ENCODE measurements around the gene PRDM16. TPM values are rescaled to one million over a fixed set of nuclear protein-coding genes. Genes with fewer than 3 reads are reported as not detected.

PRDM16 gene
- total and polyA plus RNA-seq, 2 of the 8 experiments (the other 6 are each of a cell fraction or from before 2014, with no cell fraction given): 0.39 to 0.43 TPM

GRCh38 chr1:3115275-3116149 lies 46.5 kb downstream of the PRDM16 start:
- ChIA-PET CTCF (ENCODE audit: partially characterized antibody) (interaction anchor here (1.0 to 1.2 kb wide), 2 partner anchors 7 to 81 kb away, joined by 3 read pairs; no protein-coding TSS in a partner anchor), POLR2A (ENCODE audit: partially characterized antibody) (no interaction called here)
- H2BK5ac ChIP-seq (ENCODE audit: low read depth, low read length): no peak overlapping the region
- no peak overlapping the region for H2AFZ ChIP-seq (ENCODE audit: low read length)
- H3K36me3 ChIP-seq (ENCODE audit: control insufficient read depth in 2 of 4, insufficient read depth in 4 of 4, low read length in 3 of 4): no peaks in the 10 kb centered on the region
- no peak overlapping the region for H4K8ac ChIP-seq (ENCODE audit: extremely low read depth, insufficient read depth, low read length)
- no peak overlapping the region for H3K23ac ChIP-seq (ENCODE audit: insufficient read length)
- no peak overlapping the region for H3K4me2 ChIP-seq (ENCODE audit: insufficient read depth in 1 of 2, low read depth in 2 of 2, low read length in 2 of 2)
- FAIRE-seq: no peak
- no peaks in the 10 kb centered on the region for H3K79me2 ChIP-seq (ENCODE audit: control insufficient read depth in 1 of 2, insufficient read depth in 2 of 2, low read length in 2 of 2)
- peaks cover 4% of the 10 kb centered on the region for H3K79me1 ChIP-seq (ENCODE audit: low read depth, low read length)
- no peak overlapping the region for H2BK15ac ChIP-seq (ENCODE audit: low read length)
- TF ChIP-seq CHD2 (IDR thresholded peaks at IDR 0.05; ENCODE audit: low read length) (no peak), TAF1 (IDR thresholded peaks at IDR 0.05; ENCODE audit: low read depth, low read length) (no peak), HDAC6 (IDR thresholded peaks at IDR 0.05; ENCODE audit: low read depth, low read length) (no peak), POU5F1 (IDR thresholded peaks at IDR 0.05; ENCODE audit: low read depth, low read length) (no peak), SIX5 (IDR thresholded peaks at IDR 0.05; ENCODE audit: low read depth, low read length) (no peak), EP300 (IDR thresholded peaks at IDR 0.05; ENCODE audit: borderline replicate concordance in 1 of 2, low read depth in 2 of 2, low read length in 2 of 2) (no peak), E2F6 (IDR thresholded peaks at IDR 0.05) (no peak), KDM1A (IDR thresholded peaks at IDR 0.05; ENCODE audit: borderline replicate concordance, low read length) (no peak), SP2 (IDR thresholded peaks at IDR 0.05; ENCODE audit: low read length) (no peak), ATF3 (IDR thresholded peaks at IDR 0.05; ENCODE audit: insufficient read depth, low read depth, low read length) (no peak)
- H3K14ac ChIP-seq (ENCODE audit: insufficient read length): no peak overlapping the region
- WGBS, 2 experiments (ENCODE audit: extremely low coverage in 1 of 2, insufficient coverage in 1 of 2, insufficient read length in 1 of 2, insufficient replicate concordance in 2 of 2, low coverage in 1 of 2, low lambda C conversion rate in 2 of 2, missing lambda C conversion rate in 1 of 2): 90% methylated on average over 35 of the region's 38 CpGs; no CpG with 5 or more reads in 1 of the 2 experiments
- H3K9ac ChIP-seq (replicated peaks in 1 of 4; ENCODE audit: extremely low read depth in 1 of 4, low read depth in 3 of 4, low read length in 3 of 4): no peak overlapping the region
- H4K5ac ChIP-seq (ENCODE audit: insufficient read length, low read depth, low read length): no peak overlapping the region
- H2BK12ac ChIP-seq (ENCODE audit: low read depth, low read length): no peak overlapping the region
- no peak for DNase-seq (ENCODE audit: low read depth in 1 of 2, low spot score in 2 of 2)
- peaks cover 0 to 6% of the 10 kb centered on the region in 2 experiments for H4K20me1 ChIP-seq (replicated peaks in 1 of 2; ENCODE audit: control insufficient read depth in 1 of 2, insufficient read depth in 2 of 2, low read length in 2 of 2)
- no peak overlapping the region for H3K27ac ChIP-seq (ENCODE audit: low read depth, low read length)
- H3K56ac ChIP-seq (replicated peaks; ENCODE audit: insufficient read length, low read depth, low read length): no peak overlapping the region
- H3K27me3 ChIP-seq (replicated peaks in 1 of 4; ENCODE audit: control insufficient read depth in 3 of 4, extremely low read depth in 1 of 4, insufficient read depth in 3 of 4, low read length in 3 of 4): no peaks in the 10 kb centered on the region
- H3K9me3 ChIP-seq (ENCODE audit: insufficient read depth in 2 of 2, low read depth in 1 of 2, low read length in 1 of 2): peaks cover 0 to 2% of the 10 kb centered on the region in 2 experiments; a peak in 2 of 4 replicates
- H2BK120ac ChIP-seq (replicated peaks; ENCODE audit: low read depth, low read length): no peak overlapping the region
- no peak overlapping the region for H2BK20ac ChIP-seq (ENCODE audit: low read length)
- H4K91ac ChIP-seq (replicated peaks; ENCODE audit: insufficient read length, low read length): no peak overlapping the region
- H3K23me2 ChIP-seq (ENCODE audit: low read depth, low read length): no peaks in the 10 kb centered on the region
- no peak overlapping the region for H3K4me3 ChIP-seq (ENCODE audit: extremely low read depth in 1 of 4, insufficient read depth in 2 of 4, low read depth in 3 of 4, low read length in 4 of 4)
- no peak overlapping the region for H3K18ac ChIP-seq (ENCODE audit: extremely low read depth, low read length)
- no peak overlapping the region for H2AK5ac ChIP-seq (ENCODE audit: low read depth, low read length)
- H3K4ac ChIP-seq (replicated peaks; ENCODE audit: insufficient read length, low read depth, low read length): no peak overlapping the region
- H3K4me1 ChIP-seq (replicated peaks in 1 of 4; ENCODE audit: control insufficient read depth in 3 of 4, insufficient read depth in 4 of 4, low read length in 3 of 4): no peaks in the 10 kb centered on the region; a peak in 1 of 7 replicates

Measured in H1 (cell line).